Hepatocyte (in vitro differentiated cells): ENCODE results near the gene CCDC106. TPM values are rescaled to one million over a fixed set of nuclear protein-coding genes. Genes with fewer than 3 reads are reported as not detected.

Experiments used
- DNase-seq: peaks from one replicate; pipeline ENCODE4 v3.0.0-alpha.2; 2016; ENCODE audit warnings: low spot score
- H2AFZ ChIP-seq: fragments of 200-600 bp; sonication (generic); 2 replicates; pipeline ENCODE4 v1.6.0; 2016; ENCODE audit warnings: antibody characterized with exemption, mild to moderate bottlenecking
- H3K27ac ChIP-seq: fragments of 200-600 bp; sonication (generic); 2 replicates; pipeline ENCODE4 v1.5.1; 2016; ENCODE audit warnings: mild to moderate bottlenecking
- H3K27me3 ChIP-seq: fragments of 200-600 bp; sonication (generic); 2 replicates; pipeline ENCODE4 v1.6.1; 2016
- H3K36me3 ChIP-seq: fragments of 200-600 bp; sonication (generic); replicated peaks from 2 replicates; pipeline ENCODE4 v1.5.1; 2016; ENCODE audit warnings: low read depth; ENCODE audit not compliant: insufficient read depth
- H3K4me1 ChIP-seq: fragments of 200-600 bp; sonication (generic); 2 replicates; pipeline ENCODE4 v1.5.1; 2016; ENCODE audit warnings: mild to moderate bottlenecking, moderate library complexity; ENCODE audit not compliant: insufficient read depth
- H3K4me2 ChIP-seq: fragments of 200-600 bp; sonication (generic); 2 replicates; pipeline ENCODE4 v1.6.0; 2016
- H3K4me3 ChIP-seq: fragments of 200-600 bp; sonication (generic); 2 replicates; pipeline ENCODE4 v1.5.1; 2016; ENCODE audit warnings: mild to moderate bottlenecking
- H3K79me2 ChIP-seq: fragments of 200-600 bp; sonication (generic); 2 replicates; pipeline ENCODE4 v1.6.0; 2017; ENCODE audit warnings: mild to moderate bottlenecking
- H3K9me2 ChIP-seq: fragments of 200-600 bp; sonication (generic); replicated peaks from 2 replicates; pipeline ENCODE4 v1.6.0; 2017; ENCODE audit warnings: mild to moderate bottlenecking; ENCODE audit not compliant: insufficient read depth
- H3K9me3 ChIP-seq: fragments of 200-600 bp; sonication (generic); 2 replicates; pipeline ENCODE4 v1.5.1; 2016; ENCODE audit warnings: low read depth, mild to moderate bottlenecking
- H4K20me1 ChIP-seq: fragments of 200-600 bp; sonication (generic); 2 replicates; pipeline ENCODE4 v1.6.0; 2016; ENCODE audit warnings: mild to moderate bottlenecking; ENCODE audit not compliant: insufficient read depth, poor library complexity, severe bottlenecking
- EZH2 ChIP-seq: fragments of 200-600 bp; sonication (generic); IDR thresholded peaks from 2 replicates; pipeline ENCODE4 v1.6.1; 2016; ENCODE audit warnings: antibody characterized with exemption, mild to moderate bottlenecking, borderline replicate concordance
- EZH2phosphoT487 ChIP-seq: fragments of 200-600 bp; sonication (generic); IDR thresholded peaks from one replicate; pipeline ENCODE4 v1.6.1; 2018; ENCODE audit warnings: antibody characterized with exemption, mild to moderate bottlenecking, low read depth, moderate library complexity; ENCODE audit not compliant: unreplicated experiment, severe bottlenecking
- WGBS: methylation state at CpG from one replicate; pipeline ENCODE4 v1.1.6; 2016; ENCODE audit warnings: low lambda C conversion rate; ENCODE audit errors: missing lambda C conversion rate; 5-methylcytosine and 5-hydroxymethylcytosine counted together
- polyA plus RNA-seq: library from polyadenylated mRNA; unstranded; fragments of >200 nt; fragmentation: Nextera tagmentation; extraction: Ambion mirVana; gene quantifications from 2 replicates; pipeline ENCODE4 v1.2.1, GENCODE V29; 2016
- total RNA-seq: library from RNA; depleted of rRNA; stranded (reverse); fragments of >200 nt; gene quantifications from 2 replicates; pipeline ENCODE4 v1.2.3, GENCODE V29; 2014
- TF ChIP-seq, protein P1 (sequence below): fragments of 200-600 bp; sonication (generic); IDR thresholded peaks from 2 replicates; pipeline ENCODE4 v1.5.1; 2016; ENCODE audit warnings: antibody characterized with exemption, mild to moderate bottlenecking; ENCODE audit not compliant: poor library complexity

CCDC106 gene
- total and polyA plus RNA-seq, 2 experiments from 2014 or later, result 18.3 to 31.7 TPM

DNA sequence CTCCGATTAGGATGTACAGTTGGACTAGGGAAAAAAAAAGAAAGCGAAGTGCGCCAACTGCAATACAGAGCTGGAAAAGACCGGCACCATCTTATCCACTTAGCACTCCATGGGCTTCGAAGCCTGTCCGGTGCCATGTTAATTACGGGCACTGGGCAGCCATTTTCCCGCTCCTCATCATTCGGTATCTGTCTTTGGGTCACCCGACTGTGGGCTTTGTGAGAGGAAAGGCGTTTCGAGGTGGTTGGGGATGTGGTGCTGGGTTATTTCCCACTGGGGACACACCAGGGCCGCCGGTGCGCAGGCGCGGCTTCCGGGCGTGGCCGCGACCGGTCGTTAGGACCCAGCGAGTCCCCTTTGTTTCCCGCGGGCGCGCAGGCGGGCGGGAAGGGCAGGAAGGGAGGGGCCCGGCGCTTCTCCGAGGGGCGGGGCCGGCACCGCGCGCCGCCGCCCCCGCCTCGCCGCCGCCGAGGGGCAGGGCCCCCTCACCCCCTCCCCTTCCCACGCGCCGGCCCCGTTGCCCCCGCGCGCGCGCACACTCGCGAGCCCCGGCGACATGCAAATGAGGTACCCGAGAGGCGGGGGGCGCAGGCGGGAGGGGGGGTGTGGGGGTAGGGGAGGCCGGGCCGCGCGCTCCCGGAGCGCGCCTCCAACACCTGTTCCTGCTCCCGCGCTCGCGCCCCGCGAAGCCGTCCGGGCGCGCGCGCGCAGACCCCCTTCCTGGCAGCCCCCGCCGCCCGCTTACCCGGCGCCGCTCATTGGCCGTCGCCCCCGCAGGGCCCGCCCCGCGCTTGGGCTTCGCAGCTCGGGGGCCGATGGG, 48.0 kb upstream of the CCDC106 start, which contains the start of gene ZNF524:
Gene ZNF524 (plus strand): TSS at position 447 of the 820 bp plus-strand sequence. CDS start 1,825 bp downstream, outside the sequence.
- TF ChIP-seq, protein P1, sequence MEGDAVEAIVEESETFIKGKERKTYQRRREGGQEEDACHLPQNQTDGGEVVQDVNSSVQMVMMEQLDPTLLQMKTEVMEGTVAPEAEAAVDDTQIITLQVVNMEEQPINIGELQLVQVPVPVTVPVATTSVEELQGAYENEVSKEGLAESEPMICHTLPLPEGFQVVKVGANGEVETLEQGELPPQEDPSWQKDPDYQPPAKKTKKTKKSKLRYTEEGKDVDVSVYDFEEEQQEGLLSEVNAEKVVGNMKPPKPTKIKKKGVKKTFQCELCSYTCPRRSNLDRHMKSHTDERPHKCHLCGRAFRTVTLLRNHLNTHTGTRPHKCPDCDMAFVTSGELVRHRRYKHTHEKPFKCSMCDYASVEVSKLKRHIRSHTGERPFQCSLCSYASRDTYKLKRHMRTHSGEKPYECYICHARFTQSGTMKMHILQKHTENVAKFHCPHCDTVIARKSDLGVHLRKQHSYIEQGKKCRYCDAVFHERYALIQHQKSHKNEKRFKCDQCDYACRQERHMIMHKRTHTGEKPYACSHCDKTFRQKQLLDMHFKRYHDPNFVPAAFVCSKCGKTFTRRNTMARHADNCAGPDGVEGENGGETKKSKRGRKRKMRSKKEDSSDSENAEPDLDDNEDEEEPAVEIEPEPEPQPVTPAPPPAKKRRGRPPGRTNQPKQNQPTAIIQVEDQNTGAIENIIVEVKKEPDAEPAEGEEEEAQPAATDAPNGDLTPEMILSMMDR, result no peak
- TF ChIP-seq EZH2phosphoT487 (no peak), EZH2 (no peak)
- Histone ChIP-seq H4K20me1 (no peaks in the 10 kb centered on the region), H3K4me3 (peak within 1 kb of the TSS; percentile 83), H3K4me2 (peak within 1 kb of the TSS; percentile 93), H3K27ac (peak within 1 kb of the TSS; percentile 98), H3K36me3 (no peaks in the 10 kb centered on the region), H3K9me3 (no peaks in the 10 kb centered on the region), H3K9me2 (no peaks in the 10 kb centered on the region), H2AFZ (peak within 1 kb of the TSS; percentile 75), H3K4me1 (peaks cover 13% of the 10 kb centered on the region), H3K27me3 (no peaks in the 10 kb centered on the region), H3K79me2 (peaks cover 5% of the 10 kb centered on the region)
- peak; percentile 93 for DNase-seq
- WGBS, result under 1% methylated on average over 27 of the region's 97 CpGs

DNA sequence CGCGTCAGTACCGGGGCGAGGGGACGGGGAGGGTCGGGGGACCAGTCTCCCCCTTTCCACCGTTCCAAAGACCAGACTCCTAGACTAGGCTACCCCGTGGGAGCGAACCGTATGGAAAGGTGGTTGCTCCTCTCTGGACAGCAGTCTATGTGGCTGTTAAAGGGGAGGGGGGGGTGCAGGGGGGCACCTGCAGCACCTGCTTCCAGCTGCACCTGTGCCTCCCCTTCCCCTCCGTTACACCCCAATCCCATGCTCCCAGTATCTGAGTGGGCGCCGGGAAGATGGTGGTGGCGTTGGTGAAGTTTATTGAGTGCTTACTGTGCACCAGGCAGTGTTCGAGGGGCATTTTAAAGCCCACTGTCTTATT, 47.4 kb upstream of the CCDC106 start:
- Histone ChIP-seq H3K9me2 (no peaks in the 10 kb centered on the region), H3K79me2 (peaks cover 5% of the 10 kb centered on the region), H2AFZ (peak overlapping the region; percentile 74), H3K4me2 (peak overlapping the region; percentile 93), H3K4me3 (peak overlapping the region; percentile 76), H3K4me1 (peaks cover 13% of the 10 kb centered on the region), H3K27me3 (no peaks in the 10 kb centered on the region), H3K27ac (peak overlapping the region; percentile 98), H3K36me3 (no peaks in the 10 kb centered on the region), H3K9me3 (no peaks in the 10 kb centered on the region), H4K20me1 (no peaks in the 10 kb centered on the region)
- WGBS, result 16% methylated on average over 11 of the region's 15 CpGs
- no peak for DNase-seq
- no peak for TF ChIP-seq EZH2
- TF ChIP-seq, protein P1, result no peak
- TF ChIP-seq EZH2phosphoT487, result no peak

DNA sequence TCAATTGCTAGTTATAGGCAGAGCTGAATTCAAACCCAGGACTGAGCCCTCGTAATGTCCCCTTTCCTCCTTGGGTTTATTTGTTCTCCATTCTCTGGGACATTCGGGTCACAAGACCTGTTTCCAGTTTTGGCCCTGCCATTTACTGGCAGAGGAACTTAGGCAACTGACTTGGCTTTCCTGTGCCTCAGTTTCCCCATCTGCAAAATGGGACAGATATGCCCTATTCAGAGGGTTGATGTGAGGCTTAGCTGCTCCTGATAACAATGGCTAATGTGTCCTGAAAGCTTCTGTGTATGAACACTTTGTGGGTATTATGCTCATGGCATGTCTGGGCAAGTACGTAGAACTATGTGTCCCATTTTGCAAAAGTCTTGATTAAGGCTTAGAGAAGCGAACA, 46.9 kb upstream of the CCDC106 start:
- H3K9me3 ChIP-seq, result no peaks in the 10 kb centered on the region
- no peaks in the 10 kb centered on the region for H3K36me3 ChIP-seq
- H3K4me3 ChIP-seq, result peak overlapping the region; percentile 76
- H3K27me3 ChIP-seq, result no peaks in the 10 kb centered on the region
- H3K4me1 ChIP-seq, result peaks cover 13% of the 10 kb centered on the region
- peak overlapping the region; percentile 74 for H2AFZ ChIP-seq
- no peak for DNase-seq
- TF ChIP-seq, protein P1, result no peak
- TF ChIP-seq EZH2 (no peak), EZH2phosphoT487 (no peak)
- peak overlapping the region; percentile 93 for H3K4me2 ChIP-seq
- no peaks in the 10 kb centered on the region for H3K9me2 ChIP-seq
- H3K79me2 ChIP-seq, result peaks cover 9% of the 10 kb centered on the region
- H4K20me1 ChIP-seq, result no peaks in the 10 kb centered on the region
- WGBS, result 91% methylated on average over 4 of the region's 4 CpGs
- H3K27ac ChIP-seq, result peak overlapping the region; percentile 98
